HL-60 (cell line): ENCODE data around the gene SPINK4.

ENCODE experiments used
- CTCF ChIP-seq: IDR thresholded peaks from one replicate; pipeline ENCODE4 v1.5.1; 2011; ENCODE audit warnings: low read length, control low read depth, inconsistent platforms; ENCODE audit not compliant: insufficient read depth
- GABPA ChIP-seq: IDR thresholded peaks from 2 replicates; pipeline ENCODE4 v1.6.1; 2012; ENCODE audit warnings: low read depth
- POLR2AphosphoS5 ChIP-seq: IDR thresholded peaks from 2 replicates; pipeline ENCODE4 v1.6.1; 2012; ENCODE audit warnings: low read depth
- REST ChIP-seq: IDR thresholded peaks from 2 replicates; pipeline ENCODE4 v1.6.1; 2012; ENCODE audit warnings: low read depth; ENCODE audit not compliant: insufficient replicate concordance
- SPI1 ChIP-seq: IDR thresholded peaks from 2 replicates; pipeline ENCODE4 v1.6.1; 2012; ENCODE audit warnings: low read depth, mild to moderate bottlenecking, borderline replicate concordance

GRCh38 chr9:33221568-33221884 is 18.4 kb upstream of the SPINK4 start:
- TF ChIP-seq CTCF (no peak), POLR2AphosphoS5 (no peak), REST (no peak), SPI1 (no peak), GABPA (no peak)
